Vagina (tissue), 2 donors: ENCODE results near the gene NPIPB6.

ENCODE experiments used
- CTCF ChIP-seq, 3 experiments: fragments of 450-650 bp in 2 of 3; fragments of 200-600 bp in 1 of 3; sonication (generic) in 1 of 3; IDR thresholded peaks; one replicate each; pipeline ENCODE4 v1.5.1; 2017 to 2019; ENCODE audit warnings: antibody characterized with exemption in 3 of 3, mild to moderate bottlenecking in 2 of 3, moderate library complexity in 2 of 3
- POLR2A ChIP-seq, 2 donors: fragments of 450-650 bp; IDR thresholded peaks; one replicate each; pipeline ENCODE4 v1.6.1; 2017; ENCODE audit warnings: antibody characterized with exemption in 2 of 2, mild to moderate bottlenecking in 2 of 2, moderate library complexity in 2 of 2
- POLR2AphosphoS5 ChIP-seq, 2 donors: sonication (generic); formaldehyde crosslinking; IDR thresholded peaks; one replicate each; pipeline ENCODE4 v1.9.0; 2017; ENCODE audit warnings: antibody characterized with exemption in 2 of 2, mild to moderate bottlenecking in 2 of 2, low read depth in 1 of 2; ENCODE audit not compliant: insufficient read depth in 1 of 2

- no peak for TF ChIP-seq CTCF (IDR thresholded peaks at IDR 0.05)
- no peak for TF ChIP-seq POLR2AphosphoS5 (IDR thresholded peaks at IDR 0.05; ENCODE audit: insufficient read depth in 1 of 2, low read depth in 1 of 2)
- TF ChIP-seq POLR2A (IDR thresholded peaks at IDR 0.05) = no peak
Measured at GRCh38 chr16:28312327-28312726, 51.0 kb downstream of the NPIPB6 start.
